ENCODE data around the gene TMEM97.
A peak's percentile ranks its signal among the peaks of the same experiment; 100 is the strongest.

TMEM97 gene

GRCh38 chr17:28317099-28317965 lies 1.7 kb upstream of the TMEM97 start:
- DNase-seq (ENCODE audit: low read depth) = no peak

DNA sequence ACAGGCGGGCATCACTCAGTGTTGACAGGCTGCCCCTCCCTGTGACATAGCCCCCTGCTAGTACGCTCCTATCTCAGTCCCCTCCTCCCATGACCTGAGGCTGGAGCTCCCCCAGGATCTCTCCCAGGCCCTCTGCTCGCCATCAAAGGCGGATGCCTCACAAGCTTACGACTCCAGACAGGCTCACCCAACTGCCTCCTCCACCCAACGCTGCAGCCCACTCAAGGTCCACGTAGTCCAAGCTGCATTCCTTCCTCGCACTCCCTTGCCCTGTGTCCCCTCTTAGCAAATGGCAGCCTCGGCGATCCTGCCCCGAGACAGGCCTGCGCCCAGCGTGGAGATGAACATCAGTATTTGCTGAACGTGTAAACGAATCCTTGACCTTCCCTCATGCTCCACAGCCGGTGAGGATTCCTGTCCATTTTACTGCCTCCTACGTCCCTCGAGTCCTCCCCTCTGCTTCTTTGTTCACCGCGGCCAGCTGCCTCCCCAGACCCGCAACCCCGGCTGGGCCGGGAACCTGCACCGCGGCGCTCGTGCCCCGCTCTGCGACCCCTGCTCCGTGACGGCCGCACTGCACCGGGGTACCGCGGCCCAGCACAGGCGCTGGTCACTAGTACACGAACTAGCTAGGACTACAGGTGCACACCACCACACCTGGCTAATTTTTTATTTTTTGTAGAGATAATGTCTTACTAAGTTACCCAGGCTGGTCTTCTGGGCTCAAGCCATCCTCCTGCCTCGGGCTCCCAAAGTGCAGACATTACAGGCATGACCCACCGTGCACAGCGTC lies 838 bp upstream of the TMEM97 start:
- no peak for DNase-seq (ENCODE audit: low read depth)

GRCh38 chr17:28319598-28319935 lies 567 bp downstream of the TMEM97 start:
- DNase-seq (ENCODE audit: low read depth) = no peak

GRCh38 chr17:28320215-28321061 lies 1.4 kb downstream of the TMEM97 start:
- DNase-seq (ENCODE audit: low read depth) = no peak

- no peak for DNase-seq (ENCODE audit: low read depth)
These were observed 5.3 kb downstream of the TMEM97 start for GRCh38 chr17:28324267-28324745.

GRCh38 chr17:28324781-28325180 lies 5.8 kb downstream of the TMEM97 start:
- no peak for DNase-seq (ENCODE audit: low read depth)

GRCh38 chr17:28325211-28325610 lies 6.2 kb downstream of the TMEM97 start:
- no peak for DNase-seq (ENCODE audit: low read depth)

- no peak for DNase-seq (ENCODE audit: low read depth)
These were observed 7.1 kb downstream of the TMEM97 start for GRCh38 chr17:28326114-28326513.

DNA sequence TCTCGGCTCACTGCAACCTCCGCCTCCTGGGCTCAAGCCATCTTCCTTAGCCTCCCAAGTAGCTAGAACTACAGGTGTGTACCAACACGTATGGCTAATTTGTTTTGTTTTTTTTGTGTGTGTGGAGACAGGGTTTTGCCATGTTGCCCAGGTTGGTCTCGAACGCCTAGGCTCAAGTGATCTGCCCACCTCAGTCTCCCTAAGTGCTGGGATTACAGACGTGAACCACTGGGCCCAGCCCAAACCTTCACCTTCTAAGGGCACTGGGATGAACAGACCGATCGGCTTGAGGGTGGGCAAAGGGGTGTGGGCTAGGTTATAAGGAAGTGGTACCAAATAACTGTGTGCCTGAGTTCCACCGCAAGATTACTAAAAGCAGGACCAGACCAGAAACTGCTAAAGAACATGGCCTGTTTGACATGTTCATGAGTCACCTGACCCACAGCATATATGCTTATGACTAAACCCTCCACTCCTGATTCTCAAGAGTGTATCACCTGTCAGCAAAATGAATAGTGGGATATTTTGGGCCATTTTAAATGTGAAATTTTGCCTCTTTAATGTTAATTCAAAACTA lies 8.1 kb downstream of the TMEM97 start:
- DNase-seq (ENCODE audit: low read depth) = no peak

- DNase-seq (ENCODE audit: low read depth) = no peak
These were observed 8.7 kb downstream of the TMEM97 start for GRCh38 chr17:28327709-28328108.

DNA sequence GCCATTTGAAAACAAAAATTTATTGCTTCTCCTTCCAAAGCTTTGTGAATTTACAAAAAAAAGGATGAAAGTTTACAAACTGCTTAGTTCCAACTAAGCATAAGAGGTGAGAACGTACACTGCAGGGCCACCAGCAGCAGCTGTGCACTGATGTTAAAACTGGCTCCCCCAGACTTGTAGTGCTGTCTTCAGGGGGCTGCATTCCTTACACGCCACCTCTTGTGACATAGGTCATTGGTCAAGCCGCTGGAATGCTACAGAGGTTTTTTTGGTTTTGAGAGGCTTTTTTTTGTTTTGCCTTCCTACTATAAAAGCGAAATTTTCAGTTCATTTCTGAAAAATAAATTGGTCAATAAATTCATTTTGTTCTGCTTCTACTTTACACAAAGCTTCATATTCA lies 9.3 kb downstream of the TMEM97 start:
- no peak for DNase-seq (ENCODE audit: low read depth)

GRCh38 chr17:28330671-28331070 lies 11.7 kb downstream of the TMEM97 start:
- DNase-seq (ENCODE audit: low read depth) = no peak

DNA sequence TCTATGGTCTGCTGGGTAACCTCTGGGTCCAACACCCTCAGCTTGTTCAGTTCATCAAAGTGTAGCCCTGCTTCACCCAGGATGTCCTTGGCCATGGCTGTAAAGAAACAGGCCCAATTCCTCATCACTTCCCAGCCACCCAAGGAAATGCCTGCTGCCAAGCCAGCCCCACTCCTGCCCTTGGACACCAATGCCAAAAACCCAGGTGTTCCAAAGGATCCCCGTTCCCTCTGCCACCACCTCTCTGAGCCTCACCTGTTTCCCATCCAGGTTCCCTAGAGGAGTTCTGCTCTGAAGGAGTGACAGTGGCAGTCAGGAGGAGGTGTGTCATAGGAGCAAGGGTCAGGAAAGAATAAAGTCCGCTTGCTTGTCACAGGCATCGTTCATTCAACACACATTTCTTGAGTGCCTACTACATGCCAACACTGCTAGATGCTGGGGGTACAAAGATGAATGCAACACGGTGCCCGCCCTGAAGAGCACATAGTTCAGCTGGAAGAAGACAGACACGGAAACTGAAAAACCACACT lies 13.0 kb downstream of the TMEM97 start:
- DNase-seq (ENCODE audit: low read depth) = no peak

GRCh38 chr17:28333083-28333746 lies 14.2 kb downstream of the TMEM97 start:
- no peak for DNase-seq (ENCODE audit: low read depth)

- no peak for DNase-seq (ENCODE audit: low read depth)
These were observed 15.2 kb downstream of the TMEM97 start for GRCh38 chr17:28334171-28334570.

- no peak for DNase-seq (ENCODE audit: low read depth)
These were observed 15.7 kb downstream of the TMEM97 start for GRCh38 chr17:28334666-28335200.

GRCh38 chr17:28335201-28335958 lies 16.4 kb downstream of the TMEM97 start, which contains the start of the genes IFT20 and TNFAIP1:
IFT20 (minus strand) TSS chr17:28335472; CDS start chr17:28331985, 3,487 bp downstream.
TNFAIP1 (plus strand) TSS chr17:28335761; CDS start chr17:28339522, 3,761 bp downstream.
- DNase-seq (ENCODE audit: low read depth) = peak; percentile 95

DNA sequence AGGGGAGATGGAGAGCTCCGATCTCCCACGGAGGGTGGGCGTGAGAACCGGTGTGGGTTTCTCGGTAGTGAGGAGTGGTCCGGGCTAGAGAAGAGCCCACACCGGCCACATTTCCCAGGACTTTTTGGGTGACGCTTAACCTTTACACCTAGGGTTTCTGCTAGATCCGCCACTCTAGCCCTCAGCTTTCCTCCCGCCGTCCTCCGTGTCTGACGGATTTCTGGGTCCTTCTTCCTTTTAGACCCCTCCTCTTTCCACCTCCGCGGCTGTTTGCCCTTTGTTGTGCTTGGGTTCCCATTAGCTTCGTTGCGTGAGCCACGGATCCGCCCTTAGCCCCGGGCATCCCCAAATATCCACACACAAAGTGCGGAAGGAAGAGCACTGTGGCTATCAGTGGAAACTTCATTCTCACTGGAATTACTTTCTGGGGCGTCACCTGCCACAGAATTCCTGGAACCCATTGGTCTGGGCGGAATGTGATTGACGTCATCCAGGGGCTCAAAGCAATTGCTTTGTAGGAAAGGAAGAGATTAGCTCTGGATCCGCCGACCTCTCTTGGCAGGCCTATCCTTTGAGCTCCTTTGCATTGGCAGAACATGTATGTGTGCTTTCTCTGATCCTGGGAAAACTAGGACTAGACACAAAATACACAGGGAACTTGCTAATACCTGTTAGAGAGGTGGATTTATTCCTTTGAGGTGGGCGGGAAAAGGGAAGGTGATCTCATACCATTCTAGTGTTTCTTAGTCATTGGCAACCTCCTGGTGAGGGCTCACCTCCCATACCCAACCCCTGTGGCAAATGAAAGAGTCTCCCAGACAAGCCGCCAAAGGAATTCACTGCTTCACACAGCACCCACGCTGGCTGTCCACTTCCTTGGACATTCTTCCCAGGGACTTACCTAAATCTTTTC lies 17.2 kb downstream of the TMEM97 start:
- no peak for DNase-seq (ENCODE audit: low read depth)

Measured in stimulated activated CD8-positive, alpha-beta memory T cell treated with anti-CD3 and anti-CD28 coated beads, Interleukin-4, amount 100 ng/mL, for 24 hours (primary cell).